GM10847 (cell line): Measurements from ENCODE around the gene DBNL.
"Not testable (repeated sequence)": the region's sequence is repeated elsewhere in the genome, so short reads cannot be mapped to it uniquely, and the experiment has no call there.

Source experiments
- POLR2A ChIP-seq: IDR thresholded peaks from 2 replicates; pipeline ENCODE4 v1.6.1; 2011; ENCODE audit not compliant: insufficient read length; ENCODE audit errors: extremely low read depth

Gene DBNL

DNA sequence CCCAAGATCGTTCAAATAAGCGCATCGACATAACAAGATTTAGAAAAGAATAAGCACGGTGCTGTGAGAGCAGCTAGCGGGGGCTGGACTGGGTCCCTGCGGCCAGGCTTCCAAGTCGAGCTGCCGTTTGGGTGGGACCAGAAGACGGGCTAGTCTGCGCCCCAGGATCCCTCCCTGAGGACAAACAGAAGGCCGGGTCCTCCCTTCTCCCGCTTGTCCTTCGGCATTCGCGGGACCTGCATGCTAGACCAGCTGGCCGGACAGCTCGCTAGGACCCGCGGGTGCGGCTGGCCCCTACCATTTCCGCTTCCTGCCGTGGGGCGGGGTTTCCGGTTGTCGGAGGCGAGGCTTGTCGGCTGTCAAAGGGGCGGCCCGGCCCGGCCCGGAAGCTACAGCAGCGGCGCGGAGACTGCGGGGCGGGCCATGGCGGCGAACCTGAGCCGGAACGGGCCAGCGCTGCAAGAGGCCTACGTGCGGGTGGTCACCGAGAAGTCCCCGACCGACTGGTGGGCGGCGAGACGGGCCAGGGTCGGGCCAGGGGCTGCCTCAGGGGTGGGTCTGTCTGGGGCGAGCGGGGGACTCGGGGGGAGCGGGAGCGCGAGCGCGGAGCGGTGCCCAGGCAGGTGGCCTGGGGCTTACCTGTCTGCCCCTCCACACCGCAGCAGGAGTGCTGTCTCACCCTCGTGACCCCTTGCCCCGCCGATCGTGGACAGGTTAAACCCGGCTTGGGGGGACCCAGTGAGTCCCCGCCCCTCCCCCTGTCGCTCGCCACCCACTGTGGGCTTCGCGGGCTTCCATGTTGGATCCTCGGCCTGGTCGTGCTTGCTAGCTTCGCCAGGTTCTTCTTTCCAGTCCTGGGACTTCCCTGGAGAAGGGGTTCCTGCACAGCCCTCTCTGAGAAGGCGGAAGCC is at the start of gene DBNL:
DBNL (plus strand) TSS at position 388 of the 911 bp plus-strand sequence; CDS start at position 424, 36 bp downstream.
- TF ChIP-seq POLR2A: peak; percentile 97

GRCh38 chr7:43997532-43997931 is 47.0 kb upstream of the DBNL start, which contains the start of gene SPDYE1:
Gene SPDYE1, plus strand, starts transcription at chr7:43997897. Its CDS starts 2,053 bp downstream, at chr7:43999950.
- not testable (repeated sequence) for TF ChIP-seq POLR2A

GRCh38 chr7:44018857-44019807 is 25.4 kb upstream of the DBNL start:
- TF ChIP-seq POLR2A: peak; percentile 40

DNA sequence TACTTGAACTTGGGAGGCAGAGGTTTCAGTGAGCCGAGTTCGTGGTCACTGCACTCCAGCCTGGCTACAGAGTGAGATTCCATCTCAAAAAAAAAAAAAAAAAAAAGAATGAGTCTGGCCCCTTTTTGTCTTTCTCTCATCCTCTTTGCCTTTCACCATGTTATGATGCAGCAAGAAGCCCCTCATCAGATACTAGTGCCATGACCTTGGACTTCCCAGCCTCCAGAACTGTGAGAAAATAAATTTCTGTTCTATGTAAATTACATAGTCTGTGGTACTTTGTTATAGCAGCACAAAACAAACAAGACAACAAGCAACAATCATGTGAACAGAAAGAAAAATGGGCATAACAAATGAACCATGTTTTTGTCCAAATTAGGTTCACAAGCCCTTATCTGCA is 2.3 kb upstream of the DBNL start:
- TF ChIP-seq POLR2A: no peak

- TF ChIP-seq POLR2A: no peak
Measured at GRCh38 chr7:44043902-44044301, 600 bp upstream of the DBNL start.

DNA sequence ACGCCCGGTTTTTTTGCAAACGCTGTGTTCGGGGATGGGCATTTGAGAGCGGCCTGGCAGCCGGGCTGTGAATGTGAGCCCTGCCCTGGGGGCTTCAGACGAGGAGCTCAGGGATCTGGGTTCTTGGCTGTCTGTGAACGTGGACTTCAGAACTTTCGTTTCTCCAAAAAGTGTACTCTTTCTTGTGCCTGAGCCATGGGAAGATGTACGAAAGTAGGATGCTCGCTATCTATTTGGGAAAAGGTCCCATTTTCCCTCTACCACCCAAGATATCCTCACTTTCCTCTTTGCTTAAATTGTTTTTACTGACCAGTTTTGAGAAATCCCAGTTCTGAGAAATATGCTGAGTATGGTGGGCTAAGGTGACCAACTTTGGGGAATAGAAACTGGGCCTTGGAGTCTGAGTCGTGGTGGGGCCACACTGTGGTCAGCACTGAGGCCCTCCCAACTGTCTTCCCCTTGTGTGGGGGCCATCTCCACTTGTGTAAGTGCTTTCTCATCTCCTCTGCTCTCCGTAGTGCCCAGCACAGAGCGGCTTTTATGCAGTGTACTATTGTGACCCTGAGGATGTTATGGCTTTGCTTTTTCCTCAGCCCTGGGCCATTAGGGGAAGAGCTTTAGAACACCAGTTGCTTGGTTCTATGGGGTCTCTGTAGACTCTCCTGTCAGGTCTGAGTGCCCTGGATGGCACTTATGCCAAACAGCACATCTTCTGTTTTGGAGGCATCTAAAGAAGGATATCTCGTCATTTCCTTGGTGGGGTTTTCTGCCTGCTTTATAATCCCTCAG is 918 bp downstream of the DBNL start:
- TF ChIP-seq POLR2A: no peak

DNA sequence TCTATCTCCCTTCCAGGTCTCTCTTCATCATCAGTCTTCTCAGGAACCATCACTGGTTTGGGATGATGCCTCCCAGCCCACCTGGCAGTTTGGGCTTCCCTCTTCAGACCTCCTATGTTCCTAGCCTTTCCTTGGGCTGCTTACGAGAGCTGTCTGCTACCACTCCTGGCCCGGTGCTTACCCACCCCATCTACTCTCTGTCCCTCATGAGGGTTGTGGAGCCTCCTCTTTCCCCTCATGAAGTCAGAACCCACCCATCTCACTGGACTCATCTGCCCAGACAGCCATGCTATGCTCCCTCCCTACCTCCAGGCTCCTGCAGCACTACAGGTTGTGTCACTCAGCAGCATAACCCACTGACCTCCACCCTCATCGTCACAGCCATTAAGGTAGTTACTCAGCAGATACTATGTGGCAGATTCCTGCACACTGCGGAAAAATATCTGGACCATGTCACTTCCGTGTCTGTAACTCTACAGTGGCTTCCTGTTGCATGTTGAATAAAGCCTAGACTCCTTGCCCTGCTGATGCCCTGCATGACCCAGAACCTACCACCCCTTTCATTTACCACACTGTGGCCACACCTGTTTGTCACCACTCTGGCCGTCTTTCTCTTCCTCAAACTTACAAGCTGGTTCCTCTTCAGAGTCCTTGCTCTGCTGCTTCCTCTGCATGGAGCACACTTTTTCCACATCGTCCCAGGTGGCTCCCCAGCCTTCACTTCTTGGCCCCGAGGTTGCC is 2.0 kb downstream of the DBNL start:
- no peak for TF ChIP-seq POLR2A

DNA sequence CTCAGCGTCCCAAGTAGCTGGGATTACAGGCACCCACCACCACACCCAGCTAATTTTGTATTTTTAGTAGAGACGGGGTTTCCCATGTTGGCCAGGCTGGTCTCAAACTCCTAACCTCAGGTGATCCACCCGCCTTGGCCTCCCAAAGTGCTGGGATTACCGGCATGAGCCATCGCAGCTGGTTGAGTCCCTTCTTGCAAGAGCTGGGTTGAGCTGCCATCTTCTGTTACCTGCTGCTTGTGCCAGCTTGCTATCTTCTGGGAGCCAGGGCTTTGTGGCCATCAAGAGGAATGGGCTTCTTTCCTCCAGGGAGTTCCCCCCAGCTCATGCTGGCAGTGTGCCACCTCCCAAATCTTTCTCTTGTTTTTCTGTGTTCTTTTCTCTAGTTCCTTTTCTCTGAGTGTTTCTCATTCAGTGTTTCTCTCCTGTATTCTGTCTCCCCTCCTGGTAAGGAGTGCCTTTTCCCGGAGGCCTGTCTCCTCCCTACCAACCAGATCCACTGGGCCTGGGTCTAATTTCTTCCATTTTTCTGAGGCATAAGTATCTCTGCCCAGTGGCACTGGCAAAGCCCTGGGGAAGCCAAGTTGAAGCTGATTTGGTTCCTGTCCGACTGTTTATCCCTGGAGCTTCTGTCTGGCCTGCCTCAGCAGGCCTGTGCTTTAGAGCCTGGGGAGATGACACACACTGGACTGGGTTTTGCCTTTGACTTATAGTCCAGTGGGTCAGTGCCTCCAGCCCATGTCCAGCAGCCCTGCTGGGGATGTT is 3.7 kb downstream of the DBNL start:
- no peak for TF ChIP-seq POLR2A

DNA sequence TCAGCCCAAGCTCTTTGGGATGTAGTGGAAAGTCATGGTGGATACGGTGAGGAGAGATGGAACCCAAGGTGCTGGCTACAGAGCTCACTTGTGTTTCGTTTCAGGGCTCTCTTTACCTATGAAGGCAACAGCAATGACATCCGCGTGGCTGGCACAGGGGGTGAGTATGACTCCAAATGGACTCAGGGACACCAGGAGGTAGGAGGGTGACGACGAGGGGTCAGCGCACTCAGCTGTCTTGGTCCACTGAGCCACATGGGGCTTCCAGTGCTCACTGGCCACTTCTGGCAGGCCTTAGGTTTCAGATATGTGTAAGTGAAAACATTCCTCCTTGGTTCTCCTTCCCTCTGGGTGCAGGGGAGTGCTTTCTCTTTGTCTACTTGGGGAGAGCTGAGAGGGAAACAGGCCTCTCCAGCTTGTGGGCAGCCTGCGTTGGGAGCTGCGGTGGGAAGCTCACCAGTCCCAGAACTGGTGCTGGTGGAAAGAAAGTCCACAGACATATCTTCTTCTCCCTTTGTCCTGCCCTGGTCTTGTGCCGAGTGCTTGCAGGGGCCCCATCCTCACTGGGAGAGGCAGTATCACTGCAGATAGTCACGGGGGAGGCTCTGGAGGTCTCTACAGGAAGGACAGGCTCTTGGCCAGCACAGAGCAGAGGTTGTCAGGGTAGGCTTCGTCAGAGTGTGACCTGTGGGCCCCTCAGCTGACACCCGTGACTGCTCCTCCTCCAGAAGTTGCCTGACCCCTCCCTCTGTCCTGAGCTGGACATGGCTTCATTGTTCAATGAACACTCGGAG is 5.8 kb downstream of the DBNL start:
- no peak for TF ChIP-seq POLR2A

DNA sequence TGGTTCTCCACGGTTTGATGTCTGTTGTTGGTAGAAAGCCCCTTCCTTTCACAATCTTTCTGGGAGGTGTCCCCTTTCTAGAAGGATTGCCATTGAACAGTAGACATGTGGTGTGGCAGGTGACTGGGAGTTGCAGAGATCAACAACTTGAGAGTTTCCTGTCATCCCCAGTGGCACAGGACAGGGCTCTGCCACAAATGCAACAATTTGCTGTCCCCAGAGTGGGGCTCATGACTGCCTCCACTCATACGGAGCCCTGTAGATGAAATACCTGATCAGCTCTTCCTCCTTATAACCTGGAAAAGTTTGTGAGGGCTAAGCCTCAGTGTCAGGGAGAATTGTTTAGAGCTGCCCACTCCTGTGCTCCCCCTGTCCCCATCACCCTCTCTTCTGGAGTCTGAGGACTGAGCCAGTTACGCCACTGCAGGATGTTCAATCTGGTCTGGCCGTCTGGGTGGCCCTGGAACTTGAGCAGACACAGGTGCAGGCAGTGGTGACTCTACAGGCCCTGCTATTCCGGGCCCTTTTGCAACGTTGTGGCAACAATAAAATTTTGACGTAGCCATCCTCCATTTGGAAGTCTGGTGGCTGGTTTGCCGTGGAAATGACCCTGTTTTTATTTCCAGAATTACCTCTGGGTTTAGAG is 6.5 kb downstream of the DBNL start:
- TF ChIP-seq POLR2A: no peak

GRCh38 chr7:44051611-44052220 is 7.2 kb downstream of the DBNL start:
- no peak for TF ChIP-seq POLR2A
